ENCODE results near the gene ACO2. TPM values are rescaled to one million over a fixed set of nuclear protein-coding genes. Genes with fewer than 3 reads are reported as not detected.

ACO2 gene
- total RNA-seq, 1 experiment from 2014 or later, result 66.6 TPM

GRCh38 chr22:41535244-41535643 is 66.3 kb downstream of the ACO2 start:
- Mint-ChIP-seq H3K4me1 (peaks cover 8 to 14% of the 10 kb centered on the region in 2 experiments), H3K27me3 (ENCODE audit: low read depth) (no peaks in the 10 kb centered on the region)
- peak; percentile 67 for DNase-seq

More at GRCh38 chr22:41535244-41535643, 66.3 kb downstream of the ACO2 start:
- H2BK20ac ChIP-seq (ENCODE audit: low read depth, low read length, poor library complexity, severe bottlenecking), result no peak overlapping the region
- H3K27ac ChIP-seq (ENCODE audit: insufficient read length, low read depth, low read length), result no peak overlapping the region
- H4K5ac ChIP-seq (ENCODE audit: insufficient read length, low read depth, low read length), result no peak overlapping the region
- Mint-ChIP-seq H3K9me3 (no peaks in the 10 kb centered on the region), H3K27ac (peak overlapping the region in 1 of 3 experiments; percentile 80; a peak in 3 of 7 replicates), H3K36me3 (ENCODE audit: insufficient read depth in 1 of 3, low read depth in 3 of 3) (peaks cover 12 to 69% (median 25%) of the 10 kb centered on the region in 3 experiments; a peak in 6 of 7 replicates), H3K4me3 (peak overlapping the region in 1 of 2 experiments; percentile 41; a peak in 1 of 5 replicates)
- no peaks in the 10 kb centered on the region for H3K23me2 ChIP-seq (ENCODE audit: insufficient read length, low read depth, low read length, poor library complexity, severe bottlenecking)
- H2BK12ac ChIP-seq (ENCODE audit: insufficient read length, low read depth, low read length), result no peak overlapping the region
- no peak overlapping the region for H2BK120ac ChIP-seq (ENCODE audit: low read depth, low read length, poor library complexity, severe bottlenecking)
- H4K91ac ChIP-seq (ENCODE audit: insufficient read length, low read depth, low read length), result no peak overlapping the region
- H3K9ac ChIP-seq (ENCODE audit: extremely low read depth, insufficient read length, low read length), result no peak overlapping the region
- H2AK5ac ChIP-seq (ENCODE audit: insufficient read length, low read length), result no peak overlapping the region
- no CpG with 5 or more reads among the region's 5 CpGs for WGBS (ENCODE audit: extremely low coverage, insufficient read length, low lambda C conversion rate)
- H3K4me2 ChIP-seq (ENCODE audit: insufficient read depth, insufficient read length, low read length), result no peak overlapping the region
- no peaks in the 10 kb centered on the region for H3K9me3 ChIP-seq (ENCODE audit: control insufficient read depth, low read depth, low read length)
- H3K4ac ChIP-seq (ENCODE audit: low read depth, low read length), result no peak overlapping the region
- peak; percentile 54; the same call in 2 of the 3 replicates for TF ChIP-seq CTCF (conservative IDR thresholded peaks at IDR 0.05)
- no peak overlapping the region for H3K56ac ChIP-seq (ENCODE audit: insufficient read length, low read depth, low read length)
- H3K27me3 ChIP-seq (ENCODE audit: insufficient read depth, low read length), result no peaks in the 10 kb centered on the region
- no peaks in the 10 kb centered on the region for H3K79me1 ChIP-seq (ENCODE audit: insufficient read depth, low read depth, low read length, poor library complexity, severe bottlenecking)
- peaks cover 1% of the 10 kb centered on the region; the same call in 1 of the 2 replicates for H3K79me2 ChIP-seq (ENCODE audit: insufficient read depth, low read length)
- H3T11ph ChIP-seq (ENCODE audit: low read length), result no peak overlapping the region
- no peak overlapping the region for H3K14ac ChIP-seq (ENCODE audit: insufficient read depth, low read length)
- no peak overlapping the region for H4K8ac ChIP-seq (replicated peaks; ENCODE audit: insufficient read length, low read depth, low read length)
- H3K18ac ChIP-seq (ENCODE audit: insufficient read length, low read depth, low read length), result no peak overlapping the region
- no peak overlapping the region for H2BK15ac ChIP-seq (ENCODE audit: low read depth, low read length)
- no peak overlapping the region for H2AFZ ChIP-seq (ENCODE audit: low read length)
- H4K20me1 ChIP-seq (ENCODE audit: control insufficient read depth, insufficient read depth, insufficient read length), result no peaks in the 10 kb centered on the region
- no peak overlapping the region for H3K23ac ChIP-seq (ENCODE audit: insufficient read length, low read depth, low read length)
- H3K4me1 ChIP-seq (ENCODE audit: insufficient read depth, low read length), result no peaks in the 10 kb centered on the region
- no peak overlapping the region for H2BK5ac ChIP-seq (ENCODE audit: insufficient read length, low read length)

Data from H9 (cell line).